Upper lobe of right lung (tissue), 1 donor: Measurements from ENCODE around the gene CIT. TPM values are rescaled to one million over a fixed set of nuclear protein-coding genes. Genes with fewer than 3 reads are reported as not detected.

Experiments used
- ATAC-seq: fragments of 200-7000 bp; cut with Tn5 transposase; one replicate; pipeline ENCODE4 v1.9.1; 2020; ENCODE audit warnings: mild to moderate bottlenecking, moderate library complexity
- DNase-seq: peaks from one replicate; pipeline ENCODE4 v3.0.0-alpha.2; 2020
- H3K27ac ChIP-seq: fragments of 200-600 bp; one replicate; pipeline ENCODE4 v1.8.0; 2022
- H3K27me3 ChIP-seq: fragments of 200-600 bp; one replicate; pipeline ENCODE4 v1.8.0; 2022; ENCODE audit warnings: mild to moderate bottlenecking
- H3K36me3 ChIP-seq: fragments of 200-600 bp; one replicate; pipeline ENCODE4 v1.8.0; 2022
- H3K4me1 ChIP-seq: fragments of 200-600 bp; one replicate; pipeline ENCODE4 v1.8.0; 2022
- H3K4me3 ChIP-seq: fragments of 200-600 bp; one replicate; pipeline ENCODE4 v1.8.0; 2022; ENCODE audit warnings: mild to moderate bottlenecking
- H3K9me3 ChIP-seq: fragments of 200-600 bp; one replicate; pipeline ENCODE4 v1.8.0; 2022
- CTCF ChIP-seq: fragments of 200-600 bp; IDR thresholded peaks from one replicate; pipeline ENCODE4 v1.8.0; 2022; ENCODE audit warnings: antibody characterized with exemption
- intact Hi-C: fragments of 100-400 bp; cut with DNase I; formaldehyde crosslinking; loops from one replicate; pipeline ENCODE4 v1.11.0; 2022
- total RNA-seq: library from RNA; stranded (reverse); fragmentation: NEBNext Ultra II Directional; extraction: Animal tissue kit (Norgen Biotek cat#: 25700); gene quantifications from one replicate; pipeline ENCODE4 v1.2.1, GENCODE V29; 2021
- donor health status: DM: no; HTN: yes; CAD: no; lungs with severe emphysema.

The CIT gene
- total RNA-seq, 1 donor from 2014 or later = 6.8 TPM

GRCh38 chr12:119751961-119752360, 125.2 kb downstream of the CIT start:
- Histone ChIP-seq H3K27me3 (no peaks in the 10 kb centered on the region), H3K4me1 (no peaks in the 10 kb centered on the region), H3K27ac (no peak overlapping the region), H3K9me3 (no peaks in the 10 kb centered on the region), H3K4me3 (no peak overlapping the region), H3K36me3 (no peaks in the 10 kb centered on the region)
- TF ChIP-seq CTCF = no peak
- ATAC-seq (no peak), DNase-seq (no peak)
- intact Hi-C loops = no loop called here

GRCh38 chr12:119749666-119750065, 127.5 kb downstream of the CIT start:
- no peak for ATAC-seq
- no peak for DNase-seq
- H3K27me3 ChIP-seq = no peaks in the 10 kb centered on the region
- no peak overlapping the region for H3K27ac ChIP-seq
- peaks cover 3% of the 10 kb centered on the region for H3K9me3 ChIP-seq
- no peak for TF ChIP-seq CTCF
- no peaks in the 10 kb centered on the region for H3K4me1 ChIP-seq
- H3K4me3 ChIP-seq = no peak overlapping the region
- intact Hi-C loops = no loop called here
- H3K36me3 ChIP-seq = no peaks in the 10 kb centered on the region

GRCh38 chr12:119748497-119748896, 128.6 kb downstream of the CIT start:
- no peaks in the 10 kb centered on the region for H3K27me3 ChIP-seq
- intact Hi-C loops = no loop called here
- H3K4me1 ChIP-seq = no peaks in the 10 kb centered on the region
- H3K9me3 ChIP-seq = peaks cover 10% of the 10 kb centered on the region
- H3K27ac ChIP-seq = no peak overlapping the region
- no peak for ATAC-seq
- H3K36me3 ChIP-seq = no peaks in the 10 kb centered on the region
- TF ChIP-seq CTCF = no peak
- no peak overlapping the region for H3K4me3 ChIP-seq
- no peak for DNase-seq

- intact Hi-C loops = no loop called here
- no peak for ATAC-seq
Measured at GRCh38 chr12:119746169-119746568, 131.0 kb downstream of the CIT start.

GRCh38 chr12:119744900-119745606, 132.1 kb downstream of the CIT start:
- Histone ChIP-seq H3K4me1 (no peaks in the 10 kb centered on the region), H3K27ac (no peak overlapping the region), H3K9me3 (peaks cover 10% of the 10 kb centered on the region), H3K36me3 (no peaks in the 10 kb centered on the region), H3K4me3 (no peak overlapping the region), H3K27me3 (no peaks in the 10 kb centered on the region)
- DNase-seq (no peak), ATAC-seq (no peak)
- TF ChIP-seq CTCF = no peak
- intact Hi-C loops = no loop called here

More at GRCh38 chr12:119746169-119746568, 131.0 kb downstream of the CIT start:
- Histone ChIP-seq H3K4me1 (no peaks in the 10 kb centered on the region), H3K27me3 (no peaks in the 10 kb centered on the region), H3K36me3 (no peaks in the 10 kb centered on the region), H3K27ac (no peak overlapping the region), H3K4me3 (no peak overlapping the region), H3K9me3 (peaks cover 10% of the 10 kb centered on the region)
- no peak for TF ChIP-seq CTCF
- no peak for DNase-seq

GRCh38 chr12:119742700-119743099, 134.4 kb downstream of the CIT start:
- intact Hi-C loops = no loop called here
- Histone ChIP-seq H3K36me3 (no peaks in the 10 kb centered on the region), H3K9me3 (peaks cover 10% of the 10 kb centered on the region), H3K27ac (no peak overlapping the region), H3K27me3 (no peaks in the 10 kb centered on the region), H3K4me1 (no peaks in the 10 kb centered on the region), H3K4me3 (no peak overlapping the region)
- DNase-seq (no peak), ATAC-seq (no peak)
- no peak for TF ChIP-seq CTCF
